Transverse colon (tissue), 4 donors: ENCODE data around the gene OARD1. TPM values are rescaled to one million over a fixed set of nuclear protein-coding genes. Genes with fewer than 3 reads are reported as not detected.

Source experiments
- DNase-seq: peaks from one replicate; pipeline ENCODE4 v3.0.0-alpha.2; 2019
- H3K27ac ChIP-seq, 4 donors: fragments of 200-600 bp; sonication (generic); 2 replicates each; pipeline ENCODE4 v1.5.1; 2016 to 2018; ENCODE audit warnings: inconsistent platforms in 4 of 4
- H3K27me3 ChIP-seq: fragments of 200-600 bp; sonication (generic); 2 replicates; pipeline ENCODE4 v1.5.1; 2017; ENCODE audit warnings: inconsistent platforms
- H3K36me3 ChIP-seq, 4 donors: fragments of 200-600 bp; sonication (generic); 2 replicates each; pipeline ENCODE4 v1.5.1; 2017 to 2019; ENCODE audit warnings: inconsistent platforms in 4 of 4
- H3K4me1 ChIP-seq, 4 donors: fragments of 200-600 bp; sonication (generic); 2 replicates each; pipeline ENCODE4 v1.5.1; 2017 to 2020; ENCODE audit warnings: inconsistent platforms in 4 of 4
- H3K4me3 ChIP-seq, 4 donors: fragments of 200-600 bp; sonication (generic); 1 replicate in 1 of 4; 2 replicates in 3 of 4; pipeline versions ENCODE4 v1.5.1 to v1.6.1; 2017 to 2019; ENCODE audit warnings: inconsistent platforms in 4 of 4
- H3K9me3 ChIP-seq, 2 donors: fragments of 200-600 bp; sonication (generic); 2 replicates each; pipeline ENCODE4 v1.5.1; 2017 to 2019; ENCODE audit warnings: inconsistent platforms in 2 of 2
- EP300 ChIP-seq: sonication (generic); formaldehyde crosslinking; IDR thresholded peaks from one replicate; pipeline ENCODE4 v1.6.1; 2017; ENCODE audit warnings: antibody characterized with exemption, low read depth
- POLR2A ChIP-seq: fragments of 450-650 bp; IDR thresholded peaks from one replicate; pipeline ENCODE4 v1.6.1; 2016; ENCODE audit warnings: antibody characterized with exemption, mild to moderate bottlenecking, moderate library complexity
- POLR2AphosphoS5 ChIP-seq, 3 donors: sonication (generic); formaldehyde crosslinking; IDR thresholded peaks; one replicate each; pipeline ENCODE4 v1.6.1; 2016; ENCODE audit warnings: antibody characterized with exemption in 3 of 3
- WGBS, 2 donors: methylation state at CpG; one replicate each; pipeline ENCODE4 v1.1.5; 2018; ENCODE audit warnings: low coverage in 1 of 2; 5-methylcytosine and 5-hydroxymethylcytosine counted together
- in situ Hi-C, 4 donors: fragments of 200-750 bp; cut with MboI; loops; one replicate each; pipeline versions ENCODE4 v1.15.0 to v1.15.1; 2017; ENCODE audit warnings: low sequenced_read_pairs in 3 of 4, low pct_ligation_motif_present in 1 of 4, low pct_unique_long_range_greater_than_20kb in 1 of 4
- intact Hi-C: fragments of 100-400 bp; cut with DNase I; formaldehyde crosslinking; loops from one replicate; pipeline ENCODE4 v1.15.1; 2023; ENCODE audit warnings: low total_unique reads
- total RNA-seq, 4 donors: library from RNA; depleted of rRNA; stranded (reverse); fragments of >200 nt; gene quantifications; one replicate each; pipeline ENCODE4 v1.1.0, GENCODE V29; 2016
- TF ChIP-seq, protein P1 (sequence below), 5 experiments: fragments of 200-600 bp in 3 of 5; fragments of 450-650 bp in 2 of 5; sonication (generic) in 3 of 5; IDR thresholded peaks; 1 replicate in 2 of 5; 2 replicates in 3 of 5; pipeline ENCODE4 v1.5.1; 2016 to 2017; ENCODE audit warnings: antibody characterized with exemption in 5 of 5, inconsistent platforms in 3 of 5, mild to moderate bottlenecking in 2 of 5, moderate library complexity in 1 of 5

Gene OARD1
- total RNA-seq, 4 donors from 2014 or later = 1.4 to 27.6 (median 13.7) TPM

DNA sequence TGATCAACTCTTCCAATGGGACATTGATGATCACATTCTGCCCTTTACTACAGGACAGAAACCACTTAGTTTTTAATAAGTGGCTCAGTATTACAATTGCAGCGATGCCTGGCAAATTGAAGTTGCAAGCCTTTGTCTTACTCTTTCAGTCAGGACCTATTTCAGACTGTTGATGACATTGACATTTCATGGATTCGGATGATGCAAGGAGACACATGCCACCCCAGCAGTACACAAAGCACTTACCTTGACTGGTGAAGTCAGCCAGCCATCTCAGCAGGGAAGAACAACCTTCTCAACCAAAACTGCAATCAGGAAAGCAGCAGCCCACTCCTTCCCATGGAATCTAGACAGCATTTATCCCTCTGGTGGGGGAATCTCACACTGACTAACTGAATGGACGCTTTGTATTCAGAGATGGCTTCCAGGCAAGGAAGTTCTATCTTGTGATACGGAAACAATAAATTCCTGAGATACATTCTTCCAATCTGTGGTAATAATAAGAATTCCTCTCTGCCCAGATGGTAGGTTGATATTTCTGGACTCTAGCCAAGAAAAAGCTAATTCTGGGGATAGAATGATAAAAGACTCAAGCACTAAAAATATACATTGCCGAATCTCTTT is 25.4 kb upstream of the OARD1 start:
- TF ChIP-seq, protein P1, sequence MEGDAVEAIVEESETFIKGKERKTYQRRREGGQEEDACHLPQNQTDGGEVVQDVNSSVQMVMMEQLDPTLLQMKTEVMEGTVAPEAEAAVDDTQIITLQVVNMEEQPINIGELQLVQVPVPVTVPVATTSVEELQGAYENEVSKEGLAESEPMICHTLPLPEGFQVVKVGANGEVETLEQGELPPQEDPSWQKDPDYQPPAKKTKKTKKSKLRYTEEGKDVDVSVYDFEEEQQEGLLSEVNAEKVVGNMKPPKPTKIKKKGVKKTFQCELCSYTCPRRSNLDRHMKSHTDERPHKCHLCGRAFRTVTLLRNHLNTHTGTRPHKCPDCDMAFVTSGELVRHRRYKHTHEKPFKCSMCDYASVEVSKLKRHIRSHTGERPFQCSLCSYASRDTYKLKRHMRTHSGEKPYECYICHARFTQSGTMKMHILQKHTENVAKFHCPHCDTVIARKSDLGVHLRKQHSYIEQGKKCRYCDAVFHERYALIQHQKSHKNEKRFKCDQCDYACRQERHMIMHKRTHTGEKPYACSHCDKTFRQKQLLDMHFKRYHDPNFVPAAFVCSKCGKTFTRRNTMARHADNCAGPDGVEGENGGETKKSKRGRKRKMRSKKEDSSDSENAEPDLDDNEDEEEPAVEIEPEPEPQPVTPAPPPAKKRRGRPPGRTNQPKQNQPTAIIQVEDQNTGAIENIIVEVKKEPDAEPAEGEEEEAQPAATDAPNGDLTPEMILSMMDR (IDR thresholded peaks at IDR 0.05) = no peak
- TF ChIP-seq POLR2A (no peak), POLR2AphosphoS5 (IDR thresholded peaks at IDR 0.05) (no peak), EP300 (no peak)
- Histone ChIP-seq H3K4me1 (no peaks in the 10 kb centered on the region), H3K27ac (no peak overlapping the region), H3K36me3 (peaks cover 0 to 80% (median 32%) of the 10 kb centered on the region in 4 donors), H3K9me3 (no peaks in the 10 kb centered on the region), H3K4me3 (no peak overlapping the region), H3K27me3 (no peaks in the 10 kb centered on the region)
- in situ Hi-C loops (loop anchor here in 1 of 4 donors (25.0 kb wide), 1 partner anchor 215 kb away; no protein-coding TSS in a partner anchor), intact Hi-C loops (no loop called here)
- DNase-seq = no peak
- 85 to 98% methylated on average over 5 of the region's 5 CpGs for WGBS, 2 donors

DNA sequence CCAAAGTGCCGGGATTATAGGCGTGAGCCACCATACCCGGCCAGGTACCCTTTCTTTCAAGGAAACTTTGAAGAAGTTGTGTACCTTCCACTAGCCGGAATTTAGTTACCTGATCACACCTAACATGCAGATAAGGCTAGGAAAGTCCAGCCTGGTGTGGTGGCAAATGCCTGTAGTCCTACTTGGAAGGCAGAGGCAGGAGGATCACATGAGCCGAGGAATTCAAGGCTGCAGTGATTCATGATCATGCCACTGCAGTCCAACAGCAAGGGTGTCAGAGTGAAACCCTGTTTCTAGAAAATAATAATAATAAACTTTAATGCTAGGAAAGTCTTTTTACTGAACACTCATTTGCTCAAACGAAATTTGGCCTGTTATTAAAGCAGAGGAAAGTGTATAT is 21.6 kb upstream of the OARD1 start:
- DNase-seq = no peak
- in situ Hi-C loops = loop anchor here in 1 of 4 donors (25.0 kb wide), 1 partner anchor 219 kb away; no protein-coding TSS in a partner anchor
- TF ChIP-seq POLR2A (no peak), POLR2AphosphoS5 (IDR thresholded peaks at IDR 0.05) (no peak), EP300 (no peak)
- TF ChIP-seq, protein P1 (IDR thresholded peaks at IDR 0.05) = no peak
- Histone ChIP-seq H3K4me3 (no peak overlapping the region), H3K36me3 (peaks cover 0 to 90% (median 33%) of the 10 kb centered on the region in 4 donors), H3K9me3 (no peaks in the 10 kb centered on the region), H3K27ac (no peak overlapping the region), H3K27me3 (no peaks in the 10 kb centered on the region), H3K4me1 (no peaks in the 10 kb centered on the region)
- 93 to 95% methylated on average over 5 to 6 of the region's 6 CpGs for WGBS, 2 donors
- intact Hi-C loops = no loop called here

DNA sequence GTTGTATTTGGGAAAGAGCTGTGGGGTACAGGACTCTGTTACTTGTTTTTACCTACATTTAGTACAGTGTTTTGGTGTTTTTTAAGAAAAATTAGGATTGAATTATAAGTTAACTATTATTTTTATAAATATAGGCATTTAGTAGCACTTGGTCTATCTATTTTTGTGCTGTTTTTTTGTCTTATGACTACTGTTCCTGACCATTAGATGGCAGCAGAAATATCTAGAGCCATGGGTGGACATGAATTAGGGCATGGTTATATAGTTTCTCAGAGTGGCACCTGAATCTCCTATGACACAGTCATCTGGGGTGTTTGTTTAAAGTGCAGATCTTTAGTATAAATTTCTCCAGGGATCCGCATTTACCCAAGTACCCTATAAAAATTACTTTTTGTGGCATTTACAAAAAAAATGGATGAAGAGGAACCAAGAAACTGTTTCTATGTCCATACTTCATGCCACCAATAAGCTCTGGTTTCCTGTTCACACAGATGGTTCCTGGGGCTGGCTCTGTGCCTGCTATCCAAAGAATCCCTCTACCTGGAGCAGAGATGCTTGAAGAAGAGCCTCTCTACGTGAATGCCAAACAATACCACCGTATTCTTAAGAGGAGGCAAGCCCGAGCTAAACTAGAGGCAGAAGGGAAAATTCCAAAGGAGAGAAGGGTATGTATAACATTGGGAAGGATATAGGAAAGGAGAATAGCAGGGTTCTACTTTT is 20.4 kb upstream of the OARD1 start:
- Histone ChIP-seq H3K27ac (no peak overlapping the region), H3K4me1 (no peaks in the 10 kb centered on the region), H3K9me3 (no peaks in the 10 kb centered on the region), H3K4me3 (no peak overlapping the region), H3K27me3 (no peaks in the 10 kb centered on the region), H3K36me3 (peaks cover 0 to 88% (median 28%) of the 10 kb centered on the region in 4 donors)
- no peak for TF ChIP-seq POLR2AphosphoS5 (IDR thresholded peaks at IDR 0.05)
- TF ChIP-seq, protein P1 (IDR thresholded peaks at IDR 0.05) = peak in 1 of 5 experiments; percentile 12
- WGBS, 2 donors = 94 to 98% methylated on average over 4 of the region's 4 CpGs
- intact Hi-C loops = no loop called here
- in situ Hi-C loops = loop anchor here in 1 of 4 donors (25.0 kb wide), 1 partner anchor 220 kb away; no protein-coding TSS in a partner anchor
- no peak for DNase-seq
